Measurements from ENCODE around the gene LDLR.
"Not testable (repeated sequence)": the region's sequence is repeated elsewhere in the genome, so short reads cannot be mapped to it uniquely, and the experiment has no call there.

LDLR gene

DNA sequence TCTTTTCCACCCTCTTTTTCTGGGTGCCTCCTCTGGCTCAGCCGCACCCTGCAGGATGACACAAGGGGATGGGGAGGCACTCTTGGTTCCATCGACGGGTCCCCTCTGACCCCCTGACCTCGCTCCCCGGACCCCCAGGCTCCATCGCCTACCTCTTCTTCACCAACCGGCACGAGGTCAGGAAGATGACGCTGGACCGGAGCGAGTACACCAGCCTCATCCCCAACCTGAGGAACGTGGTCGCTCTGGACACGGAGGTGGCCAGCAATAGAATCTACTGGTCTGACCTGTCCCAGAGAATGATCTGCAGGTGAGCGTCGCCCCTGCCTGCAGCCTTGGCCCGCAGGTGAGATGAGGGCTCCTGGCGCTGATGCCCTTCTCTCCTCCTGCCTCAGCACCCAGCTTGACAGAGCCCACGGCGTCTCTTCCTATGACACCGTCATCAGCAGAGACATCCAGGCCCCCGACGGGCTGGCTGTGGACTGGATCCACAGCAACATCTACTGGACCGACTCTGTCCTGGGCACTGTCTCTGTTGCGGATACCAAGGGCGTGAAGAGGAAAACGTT is 24.0 kb downstream of the LDLR start:
- TF ChIP-seq POLR2A (IDR thresholded peaks at IDR 0.05; ENCODE audit: extremely low read depth, insufficient read length) (no peak), CTCF (IDR thresholded peaks at IDR 0.05; ENCODE audit: low read depth, low read length) (no peak), MYC (IDR thresholded peaks at IDR 0.05; ENCODE audit: low read depth, low read length) (no peak)
- H3K4me3 ChIP-seq (ENCODE audit: low read depth, low read length) = no peak overlapping the region
- no peak for DNase-seq (ENCODE audit: low read depth)

DNA sequence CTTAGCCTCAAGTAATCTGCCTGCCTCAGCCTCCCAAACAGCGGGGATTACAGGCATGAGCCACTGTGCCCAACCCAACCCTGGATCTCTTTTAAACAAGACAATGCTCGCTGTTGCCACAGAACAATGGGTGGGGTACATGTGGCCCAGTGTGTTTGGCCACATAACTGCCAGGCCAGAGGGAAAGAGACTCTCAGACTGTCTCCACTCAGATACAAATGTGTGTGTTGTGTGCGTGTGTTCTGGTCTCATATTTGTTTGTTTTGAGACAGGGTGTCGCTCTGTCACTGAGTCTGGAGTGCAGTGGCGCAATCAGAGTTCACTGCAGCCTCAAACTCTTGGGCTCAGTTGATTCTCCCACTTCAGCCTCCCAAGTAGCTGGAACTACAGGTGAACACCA is 25.8 kb downstream of the LDLR start:
- no peak for TF ChIP-seq MYC (IDR thresholded peaks at IDR 0.05; ENCODE audit: low read depth, low read length)
- no peak for TF ChIP-seq MAX (IDR thresholded peaks at IDR 0.05; ENCODE audit: low read depth, low read length)
- TF ChIP-seq POLR2A (IDR thresholded peaks at IDR 0.05; ENCODE audit: extremely low read depth, insufficient read length) = no peak
- no peak for TF ChIP-seq CTCF (IDR thresholded peaks at IDR 0.05; ENCODE audit: low read depth, low read length)

DNA sequence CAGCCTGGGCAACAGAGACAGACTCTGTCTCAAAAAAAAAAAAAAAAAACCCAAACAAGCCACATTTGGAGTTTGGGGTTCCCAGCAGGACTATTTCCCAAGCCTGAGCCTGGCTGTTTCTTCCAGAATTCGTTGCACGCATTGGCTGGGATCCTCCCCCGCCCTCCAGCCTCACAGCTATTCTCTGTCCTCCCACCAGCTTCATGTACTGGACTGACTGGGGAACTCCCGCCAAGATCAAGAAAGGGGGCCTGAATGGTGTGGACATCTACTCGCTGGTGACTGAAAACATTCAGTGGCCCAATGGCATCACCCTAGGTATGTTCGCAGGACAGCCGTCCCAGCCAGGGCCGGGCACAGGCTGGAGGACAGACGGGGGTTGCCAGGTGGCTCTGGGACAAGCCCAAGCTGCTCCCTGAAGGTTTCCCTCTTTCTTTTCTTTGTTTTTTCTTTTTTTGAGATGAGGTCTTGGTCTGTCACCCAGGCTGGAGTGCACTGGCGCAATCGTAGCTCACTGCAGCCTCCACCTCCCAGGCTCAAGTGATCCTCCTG is 26.7 kb downstream of the LDLR start:
- H3K4me3 ChIP-seq (ENCODE audit: low read depth, low read length) = no peak overlapping the region
- DNase-seq (ENCODE audit: low read depth) = no peak
- TF ChIP-seq MAX (IDR thresholded peaks at IDR 0.05; ENCODE audit: low read depth, low read length) (no peak), POLR2A (IDR thresholded peaks at IDR 0.05; ENCODE audit: extremely low read depth, insufficient read length) (no peak), CTCF (IDR thresholded peaks at IDR 0.05; ENCODE audit: low read depth, low read length) (no peak), MYC (IDR thresholded peaks at IDR 0.05; ENCODE audit: low read depth, low read length) (no peak)

More for the DNA sequence above, 25.8 kb downstream of the LDLR start:
- DNase-seq (ENCODE audit: low read depth) = no peak
- H3K4me3 ChIP-seq (ENCODE audit: low read depth, low read length) = no peak overlapping the region

GRCh38 chr19:11116507-11116906 is 27.2 kb downstream of the LDLR start:
- TF ChIP-seq POLR2A (IDR thresholded peaks at IDR 0.05; ENCODE audit: extremely low read depth, insufficient read length) (no peak), CTCF (IDR thresholded peaks at IDR 0.05; ENCODE audit: low read depth, low read length) (no peak), MYC (IDR thresholded peaks at IDR 0.05; ENCODE audit: low read depth, low read length) (no peak), MAX (IDR thresholded peaks at IDR 0.05; ENCODE audit: low read depth, low read length) (no peak)
- no peak overlapping the region for H3K4me3 ChIP-seq (ENCODE audit: low read depth, low read length)
- no peak for DNase-seq (ENCODE audit: low read depth)

DNA sequence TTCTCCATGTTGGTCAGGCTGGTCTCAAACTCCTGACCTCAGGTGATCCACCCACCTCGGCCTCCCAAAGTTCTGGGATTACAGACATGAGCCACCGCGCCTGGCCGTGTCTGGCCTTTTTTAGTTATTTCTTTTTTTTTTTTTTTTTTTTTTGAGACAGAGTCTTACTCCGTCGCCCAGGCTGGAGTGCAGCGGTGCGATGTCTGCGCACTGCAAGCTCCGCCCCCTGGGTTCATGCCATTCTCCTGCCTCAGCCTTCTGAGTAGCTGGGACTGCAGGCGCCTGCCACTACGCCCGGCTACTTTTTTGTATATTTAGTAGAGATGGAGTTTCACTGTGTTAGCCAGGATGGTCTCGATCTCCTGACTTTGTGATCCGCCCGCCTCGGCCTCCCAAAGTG is 32.7 kb downstream of the LDLR start:
- DNase-seq (ENCODE audit: low read depth); H3K4me3 ChIP-seq (ENCODE audit: low read depth, low read length): not testable (repeated sequence)

GRCh38 chr19:11123114-11123513 is 33.9 kb downstream of the LDLR start:
- H3K4me3 ChIP-seq (ENCODE audit: low read depth, low read length) = no peak overlapping the region
- no peak for TF ChIP-seq MAX (IDR thresholded peaks at IDR 0.05; ENCODE audit: low read depth, low read length)
- no peak for TF ChIP-seq MYC (IDR thresholded peaks at IDR 0.05; ENCODE audit: low read depth, low read length)
- no peak for TF ChIP-seq CTCF (IDR thresholded peaks at IDR 0.05; ENCODE audit: low read depth, low read length)
- no peak for TF ChIP-seq POLR2A (IDR thresholded peaks at IDR 0.05; ENCODE audit: extremely low read depth, insufficient read length)
- DNase-seq (ENCODE audit: low read depth) = no peak

GRCh38 chr19:11124157-11124556 is 34.9 kb downstream of the LDLR start:
- DNase-seq (ENCODE audit: low read depth); H3K4me3 ChIP-seq (ENCODE audit: low read depth, low read length): not testable (repeated sequence)

All from NB4 (cell line).